HG03135 (cell line): ENCODE measurements around the gene MAP2K7.
"Not testable (repeated sequence)": the region's sequence is repeated elsewhere in the genome, so short reads cannot be mapped to it uniquely, and the experiment has no call there.

ENCODE experiments used
- ATAC-seq: cut with Tn5 transposase; IDR thresholded peaks from one replicate; pipeline ENCODE4 v1.9.1; 2021; ENCODE audit warnings: mild to moderate bottlenecking, moderate library complexity; ENCODE audit not compliant: unreplicated experiment

Gene MAP2K7

GRCh38 chr19:7959211-7959610, 55.5 kb downstream of the MAP2K7 start:
- no peak for ATAC-seq

DNA sequence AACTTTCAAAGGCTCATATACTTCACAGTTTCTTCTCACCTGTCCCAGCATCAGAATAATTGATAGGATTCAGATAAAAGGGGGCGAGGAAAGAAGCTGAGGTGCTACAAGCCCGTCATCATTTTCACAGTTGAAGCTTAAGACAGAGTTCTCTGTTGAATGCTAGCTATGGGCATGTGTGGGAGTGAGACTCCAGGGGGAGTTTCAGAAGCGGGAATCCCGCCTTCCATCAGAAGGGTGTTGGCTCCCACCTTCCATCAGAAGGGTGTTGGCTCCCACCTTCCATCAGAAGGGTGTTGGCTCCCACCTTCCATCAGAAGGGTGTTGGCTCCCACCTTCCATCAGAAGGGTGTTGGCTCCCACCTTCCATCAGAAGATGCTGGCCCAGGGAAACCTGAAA, 57.4 kb downstream of the MAP2K7 start:
- not testable (repeated sequence) for ATAC-seq

DNA sequence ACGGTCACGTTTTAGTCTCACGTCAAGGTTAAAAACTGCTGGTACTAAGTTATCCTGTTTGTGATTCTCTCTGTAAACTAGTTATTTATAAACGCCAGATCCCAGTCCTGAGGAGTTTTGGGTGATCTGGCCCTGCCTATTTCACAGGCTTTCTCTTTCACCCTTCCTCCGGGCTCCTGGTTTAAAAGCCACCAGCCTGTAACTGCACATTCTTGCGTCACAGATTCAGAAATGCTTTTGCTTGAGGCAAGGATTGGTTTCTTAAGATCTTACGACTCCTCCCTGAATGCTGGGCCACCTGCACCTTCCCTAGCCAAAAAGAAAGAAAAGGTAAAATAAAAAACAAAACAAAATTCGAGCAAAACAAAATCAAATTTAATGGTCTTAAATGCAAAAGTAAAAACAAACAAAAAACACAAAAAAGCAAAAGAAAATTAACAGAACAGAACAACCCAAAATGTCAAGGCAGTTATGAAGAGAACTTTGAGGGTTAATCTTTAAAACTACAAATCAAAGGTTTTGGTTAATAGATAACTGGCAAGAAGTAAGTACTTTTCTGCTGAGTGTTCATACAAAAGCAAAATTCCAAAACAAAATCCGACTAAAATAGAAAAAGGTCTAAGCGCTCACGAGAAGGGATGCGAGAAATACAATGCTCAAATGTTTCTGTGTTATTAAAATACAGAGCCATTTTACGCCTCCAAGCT, 58.4 kb downstream of the MAP2K7 start:
- ATAC-seq: no peak

GRCh38 chr19:7962644-7963268, 59.1 kb downstream of the MAP2K7 start:
- no peak for ATAC-seq

- ATAC-seq: no peak
These were observed 59.9 kb downstream of the MAP2K7 start for GRCh38 chr19:7963566-7963965.
